Measurements from ENCODE around the gene ERBIN. TPM values are rescaled to one million over a fixed set of nuclear protein-coding genes. Genes with fewer than 3 reads are reported as not detected.

ERBIN gene
- total and polyA plus RNA-seq, 2 of the 13 experiments (the other 11 are each of a cell fraction or from before 2014, with no cell fraction given): 14.4 to 41.7 TPM

GRCh38 chr5:65925601-65926275 is 637 bp upstream of the ERBIN start (continued):
- TF ChIP-seq ZBTB38 (CRISPR knock-in tag; IDR thresholded peaks at IDR 0.05): no peak; the same call in 1 of the 2 replicates
- TF ChIP-seq ZNF329 (CRISPR knock-in tag; IDR thresholded peaks at IDR 0.05; ENCODE audit: low read depth): peak; percentile 12; the same call in 1 of the 2 replicates
- peak; percentile 62 for TF ChIP-seq ZNF746 (CRISPR knock-in tag; IDR thresholded peaks at IDR 0.05)
- TF ChIP-seq CEBPZ (IDR thresholded peaks at IDR 0.05; ENCODE audit: low read length): no peak
- TF ChIP-seq PAF1 (CRISPR knock-in tag; IDR thresholded peaks at IDR 0.05): no peak
- no peak for TF ChIP-seq IRF1 (CRISPR knock-in tag; IDR thresholded peaks at IDR 0.05; ENCODE audit: low read depth)
- no peak for TF ChIP-seq FOXO4 (CRISPR knock-in tag; conservative IDR thresholded peaks at IDR 0.05)
- peak; percentile 11; the same call in 1 of the 2 replicates for TF ChIP-seq TGIF2 (CRISPR knock-in tag; IDR thresholded peaks at IDR 0.05)
- no peak for TF ChIP-seq ZNF569 (CRISPR knock-in tag; IDR thresholded peaks at IDR 0.05; ENCODE audit: borderline replicate concordance)
- no peak for TF ChIP-seq TEAD2 (CRISPR knock-in tag; IDR thresholded peaks at IDR 0.05)
- TF ChIP-seq HNRNPLL (IDR thresholded peaks at IDR 0.05; ENCODE audit: low read depth, low read length, poor library complexity, severe bottlenecking): peak; percentile 80
- TF ChIP-seq TP53 (CRISPR knock-in tag; conservative IDR thresholded peaks at IDR 0.05): no peak
- no peak for TF ChIP-seq KLF15 (CRISPR knock-in tag; IDR thresholded peaks at IDR 0.05; ENCODE audit: borderline replicate concordance)
- no peak for TF ChIP-seq SP1 (IDR thresholded peaks at IDR 0.05)
- 0 out of 2 replicates have a peak, but pooled peaks have one; percentile 19 for TF ChIP-seq SP1 (CRISPR knock-in tag; IDR thresholded peaks at IDR 0.05)
- no peak for TF ChIP-seq ZBTB4 (CRISPR knock-in tag; IDR thresholded peaks at IDR 0.05; ENCODE audit: borderline replicate concordance)
- TF ChIP-seq ZKSCAN5 (CRISPR knock-in tag; IDR thresholded peaks at IDR 0.05): no peak
- TF ChIP-seq MLX (CRISPR knock-in tag; IDR thresholded peaks at IDR 0.05): no peak
- peak; percentile 57; the same call in 1 of the 2 replicates for TF ChIP-seq JUNB (CRISPR knock-in tag; IDR thresholded peaks at IDR 0.05; ENCODE audit: borderline replicate concordance)

Measured in HepG2 (cell line).